B cell (primary cell): Measurements from ENCODE around the gene SREK1.

ENCODE experiments used
- EZH2 ChIP-seq: IDR thresholded peaks from 2 replicates; pipeline ENCODE4 v1.6.1; 2012; ENCODE audit warnings: borderline replicate concordance, low read depth, mild to moderate bottlenecking, moderate library complexity, low read length; ENCODE audit not compliant: insufficient read depth, poor library complexity, severe bottlenecking
- TF ChIP-seq, protein P1 (sequence below): fragments of 200-600 bp; IDR thresholded peaks from one replicate; pipeline ENCODE4 v1.8.0; 2022; ENCODE audit warnings: antibody characterized with exemption, mild to moderate bottlenecking

- TF ChIP-seq EZH2: no peak
- TF ChIP-seq, protein P1, sequence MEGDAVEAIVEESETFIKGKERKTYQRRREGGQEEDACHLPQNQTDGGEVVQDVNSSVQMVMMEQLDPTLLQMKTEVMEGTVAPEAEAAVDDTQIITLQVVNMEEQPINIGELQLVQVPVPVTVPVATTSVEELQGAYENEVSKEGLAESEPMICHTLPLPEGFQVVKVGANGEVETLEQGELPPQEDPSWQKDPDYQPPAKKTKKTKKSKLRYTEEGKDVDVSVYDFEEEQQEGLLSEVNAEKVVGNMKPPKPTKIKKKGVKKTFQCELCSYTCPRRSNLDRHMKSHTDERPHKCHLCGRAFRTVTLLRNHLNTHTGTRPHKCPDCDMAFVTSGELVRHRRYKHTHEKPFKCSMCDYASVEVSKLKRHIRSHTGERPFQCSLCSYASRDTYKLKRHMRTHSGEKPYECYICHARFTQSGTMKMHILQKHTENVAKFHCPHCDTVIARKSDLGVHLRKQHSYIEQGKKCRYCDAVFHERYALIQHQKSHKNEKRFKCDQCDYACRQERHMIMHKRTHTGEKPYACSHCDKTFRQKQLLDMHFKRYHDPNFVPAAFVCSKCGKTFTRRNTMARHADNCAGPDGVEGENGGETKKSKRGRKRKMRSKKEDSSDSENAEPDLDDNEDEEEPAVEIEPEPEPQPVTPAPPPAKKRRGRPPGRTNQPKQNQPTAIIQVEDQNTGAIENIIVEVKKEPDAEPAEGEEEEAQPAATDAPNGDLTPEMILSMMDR: no peak
These were observed 17.3 kb downstream of the SREK1 start for GRCh38 chr5:66161356-66161755.
